Nephron progenitor cell (in vitro differentiated cells): ENCODE measurements around the gene VTI1A.

ENCODE experiments used
- DNase-seq: peaks from one replicate; pipeline ENCODE4 v3.0.0; 2021
- H3K27ac Mint-ChIP-seq: 2 replicates; pipeline ENCODE4 v1.8.0; 2021; ENCODE audit warnings: mild to moderate bottlenecking, moderate library complexity, mixed read lengths
- H3K27me3 Mint-ChIP-seq: 2 replicates; pipeline ENCODE4 v1.8.0; 2021; ENCODE audit warnings: mild to moderate bottlenecking, low read depth, mixed read lengths; ENCODE audit not compliant: poor library complexity
- H3K36me3 Mint-ChIP-seq: 2 replicates; pipeline ENCODE4 v1.8.0; 2021; ENCODE audit warnings: low read depth, mixed read lengths
- H3K4me1 Mint-ChIP-seq: 2 replicates; pipeline ENCODE4 v1.8.0; 2021; ENCODE audit warnings: mixed read lengths
- H3K4me3 Mint-ChIP-seq: 2 replicates; pipeline ENCODE4 v1.8.0; 2021; ENCODE audit warnings: mild to moderate bottlenecking, moderate library complexity, mixed read lengths
- H3K9me3 Mint-ChIP-seq: 2 replicates; pipeline ENCODE4 v1.8.0; 2021; ENCODE audit warnings: mild to moderate bottlenecking, moderate library complexity, mixed read lengths
- TF ChIP-seq, protein P1 (sequence below): fragments of 200-600 bp; sonication (generic); IDR thresholded peaks from 2 replicates; pipeline ENCODE4 v1.5.0; 2021; ENCODE audit warnings: antibody characterized with exemption

VTI1A gene

DNA sequence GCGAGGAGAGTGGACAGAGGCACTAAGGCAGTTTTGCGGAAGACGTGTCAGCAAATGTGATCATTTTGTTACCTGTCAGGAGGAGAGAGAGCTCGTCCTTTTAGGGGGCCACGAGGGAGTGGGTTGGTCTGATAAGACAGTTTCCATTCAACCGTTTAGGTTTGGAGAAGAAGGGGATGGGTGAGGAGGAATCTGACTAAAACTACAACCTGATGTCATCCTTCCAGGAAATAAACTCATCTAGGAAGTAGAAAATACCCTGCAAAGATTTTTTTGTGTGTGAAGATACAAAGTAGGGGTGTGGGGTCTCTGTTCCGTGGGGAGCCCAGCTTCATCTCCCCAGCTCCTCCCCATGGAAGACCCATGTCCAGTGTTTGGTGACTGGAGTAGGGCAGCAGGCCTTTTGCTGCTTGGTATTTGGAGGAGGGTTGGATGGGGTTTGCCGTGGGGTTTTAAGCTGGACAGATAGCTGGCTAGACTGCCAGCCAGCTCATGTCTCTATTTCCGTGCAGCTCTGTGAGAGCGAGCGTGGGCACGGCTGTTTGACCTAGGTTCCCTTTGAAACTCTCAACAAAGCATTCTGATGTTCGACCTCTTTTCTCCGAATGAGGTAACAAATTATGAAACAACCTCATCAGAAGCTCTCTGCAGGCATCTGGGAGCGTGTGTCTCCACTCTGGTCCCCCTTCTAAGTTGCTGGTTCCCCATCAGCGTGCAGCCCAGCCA, 367.0 kb downstream of the VTI1A start:
- DNase-seq, result no peak
- H3K4me3 Mint-ChIP-seq, result peak overlapping the region; percentile 16
- peaks cover 6% of the 10 kb centered on the region for H3K36me3 Mint-ChIP-seq
- no peak overlapping the region for H3K27ac Mint-ChIP-seq
- H3K27me3 Mint-ChIP-seq, result no peaks in the 10 kb centered on the region
- peaks cover 74% of the 10 kb centered on the region for H3K4me1 Mint-ChIP-seq
- TF ChIP-seq, protein P1, sequence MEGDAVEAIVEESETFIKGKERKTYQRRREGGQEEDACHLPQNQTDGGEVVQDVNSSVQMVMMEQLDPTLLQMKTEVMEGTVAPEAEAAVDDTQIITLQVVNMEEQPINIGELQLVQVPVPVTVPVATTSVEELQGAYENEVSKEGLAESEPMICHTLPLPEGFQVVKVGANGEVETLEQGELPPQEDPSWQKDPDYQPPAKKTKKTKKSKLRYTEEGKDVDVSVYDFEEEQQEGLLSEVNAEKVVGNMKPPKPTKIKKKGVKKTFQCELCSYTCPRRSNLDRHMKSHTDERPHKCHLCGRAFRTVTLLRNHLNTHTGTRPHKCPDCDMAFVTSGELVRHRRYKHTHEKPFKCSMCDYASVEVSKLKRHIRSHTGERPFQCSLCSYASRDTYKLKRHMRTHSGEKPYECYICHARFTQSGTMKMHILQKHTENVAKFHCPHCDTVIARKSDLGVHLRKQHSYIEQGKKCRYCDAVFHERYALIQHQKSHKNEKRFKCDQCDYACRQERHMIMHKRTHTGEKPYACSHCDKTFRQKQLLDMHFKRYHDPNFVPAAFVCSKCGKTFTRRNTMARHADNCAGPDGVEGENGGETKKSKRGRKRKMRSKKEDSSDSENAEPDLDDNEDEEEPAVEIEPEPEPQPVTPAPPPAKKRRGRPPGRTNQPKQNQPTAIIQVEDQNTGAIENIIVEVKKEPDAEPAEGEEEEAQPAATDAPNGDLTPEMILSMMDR, result no peak
- peaks cover 3% of the 10 kb centered on the region for H3K9me3 Mint-ChIP-seq

DNA sequence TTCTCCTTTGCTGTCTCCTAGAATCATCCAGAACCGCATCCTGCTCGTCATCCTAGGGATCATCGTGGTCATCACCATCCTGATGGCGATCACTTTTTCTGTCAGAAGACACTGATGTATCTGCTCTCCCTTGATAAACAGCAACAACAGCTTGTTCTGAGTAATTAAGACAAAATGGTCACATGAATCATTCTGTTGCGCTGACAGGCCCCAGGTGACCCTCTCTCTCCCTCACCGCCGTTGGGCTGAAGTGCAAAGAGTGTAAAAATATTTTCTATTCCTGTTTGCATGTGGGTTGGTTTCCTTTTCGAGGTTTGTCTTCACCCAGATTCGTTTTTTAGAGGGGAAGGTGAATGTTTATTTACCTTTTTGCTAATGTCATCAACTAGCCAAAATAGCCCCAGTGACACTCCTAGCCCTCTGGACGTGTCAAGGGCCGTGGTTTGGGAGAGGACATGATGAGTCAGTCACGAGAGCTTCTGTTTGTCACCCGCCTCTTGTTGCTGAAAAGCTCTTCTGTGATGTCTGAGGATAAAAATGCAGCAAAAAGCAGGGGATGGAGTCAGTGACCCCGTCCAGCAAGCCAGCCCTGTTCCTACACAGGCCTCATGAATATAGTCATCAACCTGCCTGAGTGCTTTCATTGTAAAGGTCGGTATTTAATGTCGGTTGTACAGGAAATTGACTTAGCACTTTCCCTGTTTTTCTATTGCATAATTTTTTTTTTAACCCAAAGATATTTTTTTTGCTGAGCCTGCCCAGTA, 368.4 kb downstream of the VTI1A start:
- no peak for DNase-seq
- TF ChIP-seq, protein P1, result no peak
- Mint-ChIP-seq H3K36me3 (no peaks in the 10 kb centered on the region), H3K9me3 (no peaks in the 10 kb centered on the region), H3K4me3 (peak overlapping the region; percentile 12), H3K4me1 (peaks cover 68% of the 10 kb centered on the region), H3K27ac (peak overlapping the region; percentile 62), H3K27me3 (no peaks in the 10 kb centered on the region)

DNA sequence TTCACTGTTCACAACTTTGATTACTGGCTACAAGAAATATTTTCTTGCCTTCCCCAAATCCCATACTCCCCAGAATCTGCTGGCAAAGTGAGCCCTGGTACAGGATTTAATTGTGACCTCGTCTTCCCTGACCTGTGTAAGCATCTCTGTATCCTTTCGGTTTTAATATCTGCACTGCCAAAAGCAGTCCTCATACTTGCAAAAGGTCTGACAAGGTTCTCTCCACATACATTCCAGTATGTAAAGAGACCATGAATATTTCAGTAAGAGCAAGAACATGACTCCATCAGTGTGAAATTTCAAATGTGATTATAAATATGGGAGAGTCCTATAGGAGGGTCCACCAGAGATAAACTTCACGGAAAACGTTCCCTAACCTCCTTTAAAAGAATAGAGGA, 369.0 kb downstream of the VTI1A start:
- TF ChIP-seq, protein P1, result no peak
- H3K9me3 Mint-ChIP-seq, result no peaks in the 10 kb centered on the region
- no peak overlapping the region for H3K4me3 Mint-ChIP-seq
- H3K4me1 Mint-ChIP-seq, result peaks cover 68% of the 10 kb centered on the region
- H3K36me3 Mint-ChIP-seq, result no peaks in the 10 kb centered on the region
- no peak for DNase-seq
- no peak overlapping the region for H3K27ac Mint-ChIP-seq
- no peaks in the 10 kb centered on the region for H3K27me3 Mint-ChIP-seq

DNA sequence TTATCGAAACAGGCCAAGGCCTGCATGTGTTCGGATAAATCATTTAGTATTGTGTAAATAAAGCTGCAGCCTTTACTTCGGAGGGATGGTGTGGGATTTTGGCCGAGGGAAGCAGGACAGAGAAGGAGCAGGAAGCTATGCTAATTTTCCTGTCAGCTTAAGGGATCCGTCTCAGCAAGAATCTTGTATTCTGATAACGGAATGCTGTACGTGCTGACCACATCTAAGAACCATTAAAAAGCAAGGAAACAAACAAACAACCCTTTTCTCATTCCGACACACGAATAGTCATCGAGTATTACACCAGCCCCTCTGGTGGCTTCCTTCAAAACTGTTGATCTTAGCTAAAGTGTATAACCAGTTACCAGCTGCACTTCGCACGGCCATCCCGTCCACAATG, 369.9 kb downstream of the VTI1A start:
- TF ChIP-seq, protein P1, result no peak
- H3K36me3 Mint-ChIP-seq, result no peaks in the 10 kb centered on the region
- H3K9me3 Mint-ChIP-seq, result no peaks in the 10 kb centered on the region
- H3K4me1 Mint-ChIP-seq, result peaks cover 65% of the 10 kb centered on the region
- H3K4me3 Mint-ChIP-seq, result no peak overlapping the region
- no peak overlapping the region for H3K27ac Mint-ChIP-seq
- DNase-seq, result no peak
- H3K27me3 Mint-ChIP-seq, result no peaks in the 10 kb centered on the region

DNA sequence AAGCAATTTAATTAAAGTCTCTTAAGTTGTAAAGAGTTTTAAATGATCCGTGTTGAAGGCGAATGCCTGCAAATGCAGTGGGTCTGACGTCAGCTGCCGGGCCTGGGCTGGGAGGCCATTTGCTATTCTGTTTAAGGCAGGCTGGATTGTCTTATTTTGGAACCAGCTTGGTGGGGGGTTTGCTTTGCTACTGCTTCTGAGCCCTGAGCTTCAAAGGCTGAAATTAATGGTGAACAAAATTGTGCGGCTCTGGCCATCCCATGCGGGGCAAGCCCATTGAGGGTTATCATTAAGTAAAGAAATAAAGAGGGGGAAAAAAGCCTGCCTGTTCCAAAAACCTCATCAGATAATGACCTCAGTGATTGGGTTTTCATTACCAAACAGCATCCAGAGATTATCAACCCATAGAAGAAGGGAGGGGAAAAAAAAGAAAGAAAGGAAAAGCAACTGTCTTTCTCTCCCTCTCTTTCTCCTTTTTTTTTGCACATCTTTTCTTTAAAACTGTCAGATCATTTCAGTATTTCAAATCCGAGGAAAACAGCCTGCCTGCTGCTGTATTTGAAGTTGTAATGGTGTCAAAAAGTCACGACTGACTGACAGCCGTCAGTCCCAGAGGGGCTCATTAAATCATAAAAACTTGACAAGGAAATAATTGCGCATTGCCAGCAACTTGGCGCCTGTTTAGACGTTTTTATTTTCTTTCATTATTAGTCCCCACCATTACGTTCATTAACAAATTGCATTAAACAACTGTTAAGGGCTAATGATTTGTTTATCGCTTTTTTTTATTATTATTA, 371.2 kb downstream of the VTI1A start:
- no peak overlapping the region for H3K27ac Mint-ChIP-seq
- no peak overlapping the region for H3K4me3 Mint-ChIP-seq
- peaks cover 52% of the 10 kb centered on the region for H3K4me1 Mint-ChIP-seq
- TF ChIP-seq, protein P1, result no peak
- H3K27me3 Mint-ChIP-seq, result no peaks in the 10 kb centered on the region
- DNase-seq, result no peak
- H3K9me3 Mint-ChIP-seq, result no peaks in the 10 kb centered on the region
- H3K36me3 Mint-ChIP-seq, result no peaks in the 10 kb centered on the region
